Stimulated activated CD4-positive, alpha-beta T cell treated with anti-CD3 and anti-CD28 coated beads, Interleukin-1b, Interleukin-23, amount 100 ng/mL, for 1 hour (primary cell): ENCODE data around the gene SDCBP2.

ENCODE experiments used
- DNase-seq, 2 donors: peaks; one replicate each; pipeline ENCODE4 v3.0.0-alpha.2; 2020; ENCODE audit warnings: low read depth in 2 of 2

The SDCBP2 gene

DNA sequence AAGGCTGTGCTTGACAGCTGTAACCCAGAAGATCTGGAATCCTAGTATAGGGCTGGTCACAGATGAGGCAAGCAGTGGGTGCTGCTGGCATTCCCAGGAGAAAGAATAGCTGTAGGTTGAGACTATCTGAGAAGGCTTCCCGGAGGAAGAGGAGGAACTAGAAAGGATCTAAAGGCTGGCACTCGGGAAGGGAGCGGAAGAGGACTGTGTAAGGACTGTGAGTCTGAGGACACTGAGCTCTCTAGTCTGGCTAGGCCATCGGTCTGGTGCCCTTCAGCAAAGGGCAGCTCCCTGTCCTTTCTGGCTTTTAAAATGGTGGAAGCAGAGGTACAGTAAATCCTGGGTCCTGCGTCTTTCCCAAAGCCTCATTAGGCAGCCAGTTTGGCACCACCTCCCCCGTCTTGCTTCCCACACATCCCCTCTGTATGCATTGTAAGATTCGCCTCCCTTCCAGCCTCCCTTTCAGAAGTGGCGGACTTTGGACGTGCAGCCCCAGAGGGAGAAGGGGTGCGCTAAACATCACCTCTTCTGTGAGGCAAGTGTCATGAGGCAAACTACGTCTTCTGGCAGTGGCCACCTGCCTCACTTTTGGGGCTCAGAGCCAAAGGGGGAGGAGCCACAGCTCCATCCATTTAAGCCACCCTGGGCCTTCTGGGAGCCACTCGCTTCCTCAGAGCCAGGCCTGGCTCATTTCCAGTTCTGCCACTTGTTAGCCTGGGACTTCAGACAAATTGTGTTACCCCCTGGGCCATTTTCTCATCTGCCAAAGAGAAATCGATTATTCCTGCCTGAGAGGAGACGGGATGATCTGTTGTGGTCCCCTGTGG is 54.2 kb downstream of the SDCBP2 start:
- DNase-seq, result no peak

DNA sequence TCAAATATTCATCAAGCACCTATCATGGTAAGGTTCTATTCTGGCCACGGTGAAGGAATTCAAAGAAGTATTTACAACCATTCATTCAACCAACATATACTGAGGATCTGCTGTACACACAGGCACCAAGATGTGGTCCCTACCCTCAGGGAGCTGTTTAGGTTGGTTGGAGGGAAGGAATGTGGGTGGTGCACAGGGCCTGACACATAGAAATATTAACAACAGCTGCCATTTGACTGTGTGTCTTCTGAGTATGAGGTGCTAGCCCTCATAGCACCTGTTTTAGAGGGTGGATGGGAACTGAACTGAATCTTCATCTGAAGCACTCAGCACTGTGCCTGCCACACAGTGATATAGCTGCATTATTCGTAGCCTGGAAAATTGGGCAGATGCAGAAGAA is 55.6 kb downstream of the SDCBP2 start:
- DNase-seq, result no peak

DNA sequence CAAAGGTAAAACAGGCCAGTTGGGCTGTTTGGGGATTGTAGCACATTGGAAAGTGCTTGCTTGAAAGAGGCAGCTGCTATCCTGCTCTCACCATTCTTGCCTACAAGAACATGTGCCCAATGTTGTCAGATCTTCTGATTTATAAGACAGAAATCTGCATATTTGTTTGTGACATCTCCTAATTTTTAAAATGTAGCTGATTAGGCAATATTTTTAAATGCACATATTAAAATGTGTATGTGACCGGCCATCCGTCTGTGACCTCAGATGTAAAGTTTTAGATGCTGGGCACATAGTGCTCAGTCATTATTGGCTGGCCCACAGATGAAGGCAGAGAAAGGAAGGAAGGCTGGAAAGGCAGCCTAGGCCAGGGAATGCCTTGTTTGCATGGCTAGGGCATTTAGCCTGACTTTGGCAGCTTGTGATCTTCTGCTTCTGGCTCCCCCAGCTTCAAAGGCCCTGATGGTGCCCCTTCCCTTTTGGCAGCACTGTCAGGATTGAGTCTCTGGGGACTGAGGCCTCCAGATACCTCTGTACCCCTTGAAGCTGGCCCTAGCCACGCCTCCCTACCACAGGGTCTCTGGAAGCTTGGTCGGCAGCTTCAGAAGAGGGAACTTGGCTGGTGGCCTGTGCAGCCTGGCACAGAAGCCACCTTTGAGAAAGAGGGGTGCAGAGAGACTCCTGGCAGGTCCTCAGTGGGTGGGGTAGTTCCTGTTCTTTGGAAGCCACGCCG is 56.4 kb downstream of the SDCBP2 start:
- DNase-seq, result no peak

DNA sequence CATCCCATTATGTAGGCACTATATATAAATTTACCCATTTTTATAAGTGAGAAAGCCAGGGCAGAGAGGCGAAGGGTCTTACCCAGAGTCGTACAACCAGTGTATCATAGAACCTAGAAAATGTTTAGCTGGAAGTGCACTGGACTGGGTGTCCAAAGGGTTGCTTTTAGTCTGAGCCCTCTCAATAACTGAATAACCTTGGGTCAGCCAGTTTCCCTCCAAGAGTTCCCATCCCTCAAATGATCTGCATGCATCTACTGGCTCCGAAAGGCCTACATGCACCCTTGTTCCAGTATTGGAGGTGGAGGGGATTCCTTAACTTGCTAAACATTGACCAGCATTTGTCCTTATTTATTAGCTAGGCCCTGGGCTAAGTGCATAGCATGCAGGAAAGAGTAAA is 59.1 kb downstream of the SDCBP2 start:
- DNase-seq, result no peak

DNA sequence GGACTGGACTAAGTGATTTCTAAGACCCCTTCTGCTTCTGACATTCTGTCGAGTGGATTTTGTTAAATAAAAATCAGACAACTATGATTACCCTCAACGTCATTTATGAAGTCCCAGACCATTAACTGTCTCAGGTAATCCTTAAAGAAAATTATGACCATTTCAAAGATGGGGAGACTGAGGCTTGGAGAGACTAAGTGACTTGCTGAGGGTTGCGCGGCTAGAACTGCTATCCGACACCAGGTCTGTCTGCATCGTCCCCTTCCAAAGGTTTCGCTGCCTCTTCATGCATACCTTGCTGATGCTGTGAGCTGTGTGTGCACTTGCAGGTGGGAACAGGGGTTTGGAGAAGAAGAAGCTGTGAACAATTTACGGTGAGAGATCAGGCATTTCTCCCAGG is 59.7 kb downstream of the SDCBP2 start:
- no peak for DNase-seq

DNA sequence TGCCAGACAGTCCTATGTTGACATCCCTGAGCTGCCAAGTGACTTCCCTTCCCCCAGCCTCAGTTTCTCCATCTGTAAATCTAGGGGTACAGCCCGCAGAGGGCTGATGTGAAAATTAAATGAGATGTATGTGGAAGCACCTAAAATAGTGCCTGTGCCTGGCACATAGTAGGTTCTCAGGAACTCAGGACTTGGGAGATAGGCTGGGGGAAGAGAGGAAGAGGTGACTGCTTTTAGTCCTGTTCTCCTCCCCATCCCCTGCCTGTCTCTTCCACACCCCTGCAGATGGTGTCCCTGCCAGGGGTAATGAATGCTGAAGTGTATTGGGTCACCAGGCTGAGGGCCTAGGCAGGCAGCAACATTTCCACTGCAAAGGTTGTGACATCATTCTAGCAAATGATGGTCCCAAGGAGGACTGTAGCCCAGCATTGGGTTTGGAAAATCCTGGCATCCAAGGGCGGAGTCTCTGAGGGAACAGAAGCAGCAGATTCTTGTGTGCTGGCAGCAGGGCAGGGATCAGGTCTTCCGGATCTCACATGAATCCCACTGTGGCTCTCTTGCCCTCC is 61.0 kb downstream of the SDCBP2 start:
- no peak for DNase-seq

DNA sequence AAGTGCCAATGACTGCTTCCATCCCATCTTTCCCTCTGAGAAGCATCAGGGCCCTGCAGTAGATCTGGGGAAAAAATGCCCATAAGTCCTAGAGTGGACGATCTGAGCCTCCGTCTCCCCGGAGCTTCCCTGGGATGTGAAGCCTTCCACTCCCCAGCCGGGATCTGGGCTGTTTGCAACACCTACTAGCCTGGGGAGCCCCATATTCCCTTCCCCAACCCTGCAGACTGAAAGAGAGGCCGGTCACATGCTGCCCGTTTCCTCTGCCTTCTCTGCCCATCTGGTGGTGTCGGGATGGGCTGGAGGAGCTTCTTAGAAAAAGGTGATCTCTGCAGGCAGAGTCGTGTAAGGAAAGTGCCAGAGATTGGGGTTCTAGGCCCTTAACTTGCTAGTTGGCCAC is 61.8 kb downstream of the SDCBP2 start:
- DNase-seq, result no peak

DNA sequence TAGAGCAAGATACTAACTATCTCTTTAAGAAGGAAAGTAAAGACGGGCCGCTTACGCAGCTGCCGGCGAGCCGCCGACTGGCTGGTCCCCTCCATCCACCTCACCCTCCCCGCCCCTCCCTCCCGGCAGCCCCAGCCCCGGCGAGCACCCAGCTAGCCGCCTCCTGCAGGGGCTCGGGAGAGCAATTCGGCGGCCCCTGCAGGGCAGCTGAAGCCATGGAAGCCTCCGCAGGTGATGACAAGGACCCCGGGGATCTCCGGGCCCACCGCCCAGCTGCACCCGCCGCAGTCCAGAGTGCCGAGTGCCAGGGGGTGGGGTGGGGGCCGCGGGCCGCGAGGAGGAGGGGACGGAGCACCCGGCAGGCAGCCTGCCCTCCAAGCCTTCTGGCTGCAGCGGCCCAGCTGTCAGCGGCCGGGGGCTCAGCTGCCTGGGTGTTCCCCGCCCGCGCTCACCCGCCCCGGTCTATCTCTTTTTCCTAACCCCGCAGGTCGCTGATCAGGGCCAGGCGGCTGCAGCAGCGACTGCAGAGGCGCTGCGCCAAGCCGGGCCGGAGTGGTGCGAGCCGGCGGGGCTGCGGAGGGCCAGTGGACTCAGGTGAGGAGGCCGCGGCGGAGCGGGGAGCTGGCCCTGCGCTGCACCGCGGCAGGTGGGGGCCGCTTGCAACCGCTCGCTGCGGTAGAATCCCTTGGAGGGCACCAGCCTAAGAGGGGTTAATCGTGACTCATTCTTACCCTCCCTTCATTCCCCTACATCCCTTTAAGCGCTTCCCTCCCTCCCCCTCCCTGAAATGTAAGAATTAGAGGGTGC is 62.6 kb downstream of the SDCBP2 start, which contains the start of gene SNPH:
SNPH (plus strand) TSS at position 128 of the 807 bp plus-strand sequence. CDS start 29,946 bp downstream, outside the sequence.
- peak; percentile 39 to 48 for DNase-seq

DNA sequence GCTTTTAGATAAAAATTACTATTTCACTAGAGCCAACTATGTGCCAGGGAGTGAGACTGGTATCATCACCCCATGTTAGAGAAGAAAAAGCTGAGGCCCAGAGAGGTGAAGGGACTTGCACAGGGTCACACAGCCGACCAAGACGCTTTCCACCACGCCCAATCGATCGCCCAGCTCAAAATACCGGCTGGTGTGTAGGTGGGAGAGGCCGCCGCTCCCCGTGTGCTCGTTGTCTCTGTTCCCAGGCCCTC is 63.1 kb downstream of the SDCBP2 start:
- DNase-seq, result no peak

DNA sequence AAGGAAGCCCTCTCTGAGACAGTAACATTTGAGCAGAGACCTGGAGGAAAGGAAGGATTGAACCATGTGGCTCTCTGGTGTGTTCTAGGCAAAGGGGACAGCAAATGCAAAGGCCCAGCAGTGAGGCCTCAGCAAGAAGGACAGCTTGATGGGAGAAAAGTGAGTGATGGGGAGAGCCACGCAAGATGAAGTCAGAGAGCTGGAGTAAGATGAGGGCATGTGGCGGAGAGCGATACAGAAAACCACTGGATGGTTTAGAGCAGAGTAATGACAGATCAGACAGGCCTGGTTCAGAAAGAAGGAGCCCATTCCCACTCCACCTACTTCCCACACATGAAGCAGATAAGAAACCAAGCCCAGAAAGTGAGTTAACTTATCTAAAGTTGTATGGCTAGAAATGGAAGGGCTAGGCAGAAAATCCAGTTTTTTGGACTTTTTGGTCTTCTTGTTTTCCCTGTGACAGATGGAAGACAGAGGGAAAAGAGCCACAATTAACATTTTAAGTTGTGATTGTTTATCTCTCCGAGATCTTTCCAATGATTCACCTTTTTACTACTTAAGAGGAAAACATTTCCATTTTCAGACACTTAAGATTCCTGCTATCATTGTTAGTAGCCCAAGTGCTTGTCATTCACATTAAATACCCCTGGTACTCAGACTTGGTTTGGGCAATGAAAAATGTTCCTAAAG is 63.6 kb downstream of the SDCBP2 start:
- no peak for DNase-seq

DNA sequence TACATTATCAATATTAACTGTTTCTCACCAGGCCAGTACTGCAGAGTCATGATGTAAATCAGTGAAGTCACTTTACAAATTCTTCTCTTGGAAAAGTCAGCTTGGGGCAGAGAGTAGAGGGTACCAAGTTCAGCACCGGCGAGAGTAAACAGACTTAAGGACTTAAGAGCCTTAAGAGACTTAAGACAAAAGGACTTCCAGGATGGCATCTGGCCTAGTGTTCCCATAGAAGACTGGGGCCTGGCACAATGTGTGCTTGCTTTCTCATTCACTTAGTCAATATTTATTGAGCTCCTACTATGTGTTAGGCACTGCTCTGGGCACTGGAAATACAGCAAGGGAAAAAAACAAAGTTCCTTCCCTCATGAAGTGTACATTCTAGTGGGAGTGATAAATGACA is 64.2 kb downstream of the SDCBP2 start:
- DNase-seq, result no peak

DNA sequence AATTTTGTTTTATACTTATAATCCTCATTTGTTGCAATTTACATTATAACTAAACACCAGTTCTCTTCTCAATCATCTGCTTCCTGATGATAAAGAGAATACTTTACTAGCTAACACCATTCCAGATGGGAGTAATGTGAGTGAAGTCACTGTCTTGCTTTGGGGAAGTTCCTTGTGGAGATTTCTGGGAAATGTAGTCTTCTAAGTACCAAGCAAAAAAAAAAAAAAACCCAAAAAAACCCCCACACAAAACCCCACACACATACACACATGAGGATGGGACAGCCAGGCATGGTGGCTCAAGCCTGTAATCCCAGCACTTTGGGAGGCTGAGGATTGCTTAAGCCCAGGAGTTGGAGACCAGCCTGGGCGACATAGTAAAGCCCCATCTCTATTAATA is 65.1 kb downstream of the SDCBP2 start:
- no peak for DNase-seq
